CD4-positive, CD25-positive, alpha-beta regulatory T cell (primary cell): ENCODE measurements around the gene USP32. TPM values are rescaled to one million over a fixed set of nuclear protein-coding genes. Genes with fewer than 3 reads are reported as not detected.

ENCODE experiments used
- ATAC-seq, 2 donors: fragments of 150-1000 bp; cut with Tn5 transposase; one replicate each; pipeline ENCODE4 v1.10.0; 2021; ENCODE audit warnings: low read depth in 2 of 2, moderate number of reproducible peaks in 2 of 2, moderate library complexity in 1 of 2
- DNase-seq, 3 donors: peaks; one replicate each; pipeline versions ENCODE4 v3.0.0 to v3.0.0-alpha.2; 2012 to 2022; ENCODE audit warnings: mixed read lengths in 1 of 3
- H3K27ac ChIP-seq: one replicate; pipeline ENCODE4 v1.7.0; 2013; ENCODE audit warnings: mild to moderate bottlenecking, low read length; ENCODE audit not compliant: insufficient read depth, poor library complexity, severe bottlenecking
- H3K27me3 ChIP-seq: one replicate; pipeline ENCODE4 v1.7.0; 2013; ENCODE audit warnings: low read length; ENCODE audit not compliant: control insufficient read depth, insufficient read depth
- H3K36me3 ChIP-seq: one replicate; pipeline ENCODE4 v1.7.0; 2013; ENCODE audit warnings: mild to moderate bottlenecking, low read length, moderate library complexity; ENCODE audit not compliant: control insufficient read depth, insufficient read depth
- H3K4me1 ChIP-seq: 2 replicates; pipeline ENCODE4 v1.7.0; 2013; ENCODE audit warnings: mild to moderate bottlenecking, low read length; ENCODE audit not compliant: insufficient read depth, control insufficient read depth, poor library complexity, severe bottlenecking
- H3K4me3 ChIP-seq: one replicate; pipeline ENCODE4 v1.7.0; 2013; ENCODE audit warnings: low read depth, mild to moderate bottlenecking, low read length, moderate library complexity
- H3K9me3 ChIP-seq, 2 experiments: 1 replicate in 1 of 2; 2 replicates in 1 of 2; pipeline ENCODE4 v1.7.0; 2013; ENCODE audit warnings: low read length in 2 of 2, mild to moderate bottlenecking in 1 of 2, moderate library complexity in 1 of 2; ENCODE audit not compliant: control insufficient read depth in 2 of 2
- H3K27ac Mint-ChIP-seq, 3 donors: one replicate each; pipeline ENCODE4 v1.8.0; 2020 to 2022; ENCODE audit warnings: mild to moderate bottlenecking in 3 of 3, mixed read lengths in 3 of 3, moderate library complexity in 2 of 3
- H3K27me3 Mint-ChIP-seq: one replicate; pipeline ENCODE4 v1.8.0; 2022; ENCODE audit warnings: mild to moderate bottlenecking, mixed read lengths
- H3K36me3 Mint-ChIP-seq: one replicate; pipeline ENCODE4 v1.8.0; 2020; ENCODE audit warnings: mixed read lengths
- H3K4me1 Mint-ChIP-seq, 4 donors: one replicate each; pipeline ENCODE4 v1.8.0; 2020 to 2022; ENCODE audit warnings: mixed read lengths in 4 of 4, mild to moderate bottlenecking in 1 of 4
- H3K4me3 Mint-ChIP-seq, 4 donors: one replicate each; pipeline ENCODE4 v1.8.0; 2020 to 2022; ENCODE audit warnings: mild to moderate bottlenecking in 4 of 4, mixed read lengths in 4 of 4, moderate library complexity in 3 of 4
- H3K9me3 Mint-ChIP-seq, 7 donors: one replicate each; pipeline ENCODE4 v1.8.0; 2020 to 2022; ENCODE audit warnings: mixed read lengths in 7 of 7, mild to moderate bottlenecking in 3 of 7, moderate library complexity in 2 of 7
- polyA plus RNA-seq, 4 donors: library from polyadenylated mRNA; unstranded; fragments of 300-500 nt; fragmentation: Illumina TruSeq; gene quantifications; one replicate each; pipeline ENCODE4 v1.2.3, GENCODE V29; 2021
- total RNA-seq: library from RNA; stranded (reverse); gene quantifications from one replicate; pipeline ENCODE4 v1.2.3, GENCODE V29; 2022

USP32 gene
- total and polyA plus RNA-seq, 5 donors from 2014 or later = 6.1 to 47.0 (median 7.5) TPM

GRCh38 chr17:60416368-60416925 is 24.5 kb upstream of the USP32 start:
- Mint-ChIP-seq H3K9me3 (no peaks in the 10 kb centered on the region), H3K4me3 (no peak overlapping the region), H3K27ac (no peak overlapping the region), H3K36me3 (no peaks in the 10 kb centered on the region), H3K27me3 (peaks cover 10% of the 10 kb centered on the region), H3K4me1 (peaks cover 0 to 5% (median 2%) of the 10 kb centered on the region in 4 donors)
- ATAC-seq (no peak), DNase-seq (no peak)
- Histone ChIP-seq H3K36me3 (no peaks in the 10 kb centered on the region), H3K4me3 (no peak overlapping the region), H3K9me3 (no peaks in the 10 kb centered on the region), H3K27ac (no peak overlapping the region), H3K27me3 (no peaks in the 10 kb centered on the region), H3K4me1 (peaks cover 5% of the 10 kb centered on the region)

GRCh38 chr17:60415146-60415545 is 23.2 kb upstream of the USP32 start:
- no peak overlapping the region for H3K27ac Mint-ChIP-seq
- no peak overlapping the region for H3K4me3 Mint-ChIP-seq
- Histone ChIP-seq H3K27me3 (no peaks in the 10 kb centered on the region), H3K36me3 (no peaks in the 10 kb centered on the region), H3K4me3 (no peak overlapping the region), H3K4me1 (no peaks in the 10 kb centered on the region), H3K9me3 (no peaks in the 10 kb centered on the region), H3K27ac (no peak overlapping the region)
- DNase-seq (no peak), ATAC-seq (no peak)
- no peaks in the 10 kb centered on the region for H3K36me3 Mint-ChIP-seq
- no peaks in the 10 kb centered on the region for H3K4me1 Mint-ChIP-seq
- no peaks in the 10 kb centered on the region for H3K9me3 Mint-ChIP-seq
- peaks cover 10% of the 10 kb centered on the region for H3K27me3 Mint-ChIP-seq

- Mint-ChIP-seq H3K27ac (no peak overlapping the region), H3K27me3 (peaks cover 25% of the 10 kb centered on the region), H3K9me3 (no peaks in the 10 kb centered on the region), H3K36me3 (no peaks in the 10 kb centered on the region), H3K4me3 (no peak overlapping the region), H3K4me1 (no peaks in the 10 kb centered on the region)
- Histone ChIP-seq H3K4me3 (no peak overlapping the region), H3K4me1 (no peaks in the 10 kb centered on the region), H3K27me3 (no peaks in the 10 kb centered on the region), H3K9me3 (no peaks in the 10 kb centered on the region), H3K36me3 (no peaks in the 10 kb centered on the region), H3K27ac (no peak overlapping the region)
- DNase-seq (no peak), ATAC-seq (no peak)
Observed at GRCh38 chr17:60412701-60413100, 20.8 kb upstream of the USP32 start.

- H3K36me3 ChIP-seq = no peaks in the 10 kb centered on the region
- peaks cover 30% of the 10 kb centered on the region for H3K27me3 Mint-ChIP-seq
- no peak overlapping the region for H3K27ac Mint-ChIP-seq
- no peaks in the 10 kb centered on the region for H3K4me1 Mint-ChIP-seq
- no peaks in the 10 kb centered on the region for H3K4me1 ChIP-seq
- ATAC-seq (no peak), DNase-seq (no peak)
- no peak overlapping the region for H3K27ac ChIP-seq
- peaks cover 5% of the 10 kb centered on the region for H3K27me3 ChIP-seq
- no peaks in the 10 kb centered on the region for H3K9me3 Mint-ChIP-seq
- no peak overlapping the region for H3K4me3 Mint-ChIP-seq
- H3K4me3 ChIP-seq = no peak overlapping the region
- H3K36me3 Mint-ChIP-seq = no peaks in the 10 kb centered on the region
- H3K9me3 ChIP-seq = no peaks in the 10 kb centered on the region
Observed at GRCh38 chr17:60410001-60410400, 18.1 kb upstream of the USP32 start.

- Histone ChIP-seq H3K27me3 (peaks cover 5% of the 10 kb centered on the region), H3K9me3 (no peaks in the 10 kb centered on the region), H3K36me3 (no peaks in the 10 kb centered on the region), H3K27ac (no peak overlapping the region), H3K4me3 (no peak overlapping the region), H3K4me1 (no peaks in the 10 kb centered on the region)
- Mint-ChIP-seq H3K4me1 (no peaks in the 10 kb centered on the region), H3K27ac (no peak overlapping the region), H3K4me3 (no peak overlapping the region), H3K36me3 (no peaks in the 10 kb centered on the region), H3K27me3 (peaks cover 27% of the 10 kb centered on the region), H3K9me3 (no peaks in the 10 kb centered on the region)
- ATAC-seq (no peak), DNase-seq (no peak)
Observed at GRCh38 chr17:60406887-60407286, 15.0 kb upstream of the USP32 start.

GRCh38 chr17:60403962-60404361 is 12.0 kb upstream of the USP32 start:
- Mint-ChIP-seq H3K4me3 (no peak overlapping the region), H3K27ac (no peak overlapping the region)

GRCh38 chr17:60403523-60403810 is 11.5 kb upstream of the USP32 start:
- H3K36me3 Mint-ChIP-seq = no peaks in the 10 kb centered on the region
- H3K4me1 Mint-ChIP-seq = peaks cover under 1 to 8% (median 3%) of the 10 kb centered on the region in 4 donors
- H3K36me3 ChIP-seq = no peaks in the 10 kb centered on the region
- DNase-seq = no peak
- no peak overlapping the region for H3K4me3 ChIP-seq
- H3K4me1 ChIP-seq = peaks cover 4% of the 10 kb centered on the region
- H3K27me3 ChIP-seq = peaks cover 5% of the 10 kb centered on the region
- ATAC-seq = no peak
- H3K27me3 Mint-ChIP-seq = peaks cover 22% of the 10 kb centered on the region
- H3K27ac ChIP-seq = no peak overlapping the region
- no peaks in the 10 kb centered on the region for H3K9me3 ChIP-seq
- no peak overlapping the region for H3K27ac Mint-ChIP-seq
- peaks cover 0 to 4% (median 0%) of the 10 kb centered on the region in 7 donors for H3K9me3 Mint-ChIP-seq
- H3K4me3 Mint-ChIP-seq = no peak overlapping the region

More at GRCh38 chr17:60403962-60404361, 12.0 kb upstream of the USP32 start:
- no peaks in the 10 kb centered on the region for H3K36me3 ChIP-seq
- no peak for DNase-seq
- Mint-ChIP-seq H3K9me3 (peaks cover 0 to 4% (median 0%) of the 10 kb centered on the region in 7 donors), H3K4me1 (peaks cover 0 to 5% (median 2%) of the 10 kb centered on the region in 4 donors), H3K36me3 (no peaks in the 10 kb centered on the region), H3K27me3 (peaks cover 25% of the 10 kb centered on the region)
- peaks cover 5% of the 10 kb centered on the region for H3K27me3 ChIP-seq
- H3K27ac ChIP-seq = no peak overlapping the region
- no peak overlapping the region for H3K4me3 ChIP-seq
- ATAC-seq = no peak
- H3K9me3 ChIP-seq = no peaks in the 10 kb centered on the region
- no peaks in the 10 kb centered on the region for H3K4me1 ChIP-seq

DNA sequence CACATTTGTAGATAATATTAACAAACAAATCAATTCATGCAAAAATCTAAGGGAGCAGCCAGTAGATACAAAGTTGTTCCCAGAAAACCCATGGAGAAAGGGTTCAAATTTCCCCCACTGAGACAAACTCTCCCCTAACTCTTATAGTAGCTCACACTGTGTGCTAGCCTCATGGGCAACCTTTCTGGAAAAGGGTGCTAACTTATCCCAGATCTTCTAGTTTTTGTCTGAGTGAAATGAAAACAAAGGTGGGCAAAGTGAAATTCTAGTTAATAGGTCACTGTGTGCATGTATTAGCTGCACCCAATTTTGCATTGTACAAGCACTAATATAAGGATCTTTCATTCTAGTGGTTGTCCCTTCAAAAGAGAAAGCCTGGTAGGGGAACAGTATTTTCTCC is 9.9 kb upstream of the USP32 start:
- DNase-seq (no peak), ATAC-seq (no peak)
- Histone ChIP-seq H3K4me1 (peaks cover 14% of the 10 kb centered on the region), H3K9me3 (no peaks in the 10 kb centered on the region), H3K27me3 (no peaks in the 10 kb centered on the region), H3K36me3 (no peaks in the 10 kb centered on the region), H3K4me3 (no peak overlapping the region), H3K27ac (no peak overlapping the region)
- Mint-ChIP-seq H3K4me3 (no peak overlapping the region), H3K4me1 (peaks cover 5 to 23% (median 8%) of the 10 kb centered on the region in 4 donors), H3K27ac (peak overlapping the region in 1 of 3 donors; percentile 29), H3K36me3 (no peaks in the 10 kb centered on the region), H3K9me3 (peaks cover 0 to 4% (median 0%) of the 10 kb centered on the region in 7 donors), H3K27me3 (peaks cover 10% of the 10 kb centered on the region)
